ENCODE measurements around the gene TRMU. TPM values are rescaled to one million over a fixed set of nuclear protein-coding genes. Genes with fewer than 3 reads are reported as not detected.

Gene TRMU
- total and polyA plus RNA-seq, 2 of the 8 experiments (the other 6 are each of a cell fraction or from before 2014, with no cell fraction given): 43.4 to 70.6 TPM

DNA sequence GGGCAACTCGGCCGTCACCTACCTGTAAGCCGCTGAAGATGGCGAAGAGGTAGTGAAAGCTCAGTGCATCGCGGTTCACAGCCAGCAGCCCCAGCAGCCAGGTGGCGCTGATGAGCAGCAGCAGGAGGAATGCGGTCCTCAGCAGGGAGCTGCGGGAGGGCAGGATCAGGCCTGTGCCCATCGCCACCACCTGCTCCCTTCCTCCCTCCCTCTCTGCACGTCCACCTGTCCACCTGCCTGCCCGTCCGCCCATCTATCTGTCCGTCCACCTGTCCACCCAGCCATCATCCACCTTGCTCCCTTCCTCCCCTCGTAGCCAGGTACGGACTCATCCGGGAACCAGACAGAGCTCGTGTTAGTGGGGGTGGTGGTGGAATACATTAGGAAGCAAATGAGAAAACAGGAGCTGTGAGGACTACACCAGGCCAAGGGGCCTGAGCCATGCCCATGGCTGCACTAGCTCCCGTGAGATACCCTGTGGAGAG lies 32.2 kb downstream of the TRMU start:
- Histone ChIP-seq H3K27me3 (replicated peaks in 1 of 4; ENCODE audit: control insufficient read depth in 3 of 4, extremely low read depth in 1 of 4, insufficient read depth in 3 of 4, low read length in 3 of 4) (no peaks in the 10 kb centered on the region), H3K4me3 (ENCODE audit: extremely low read depth in 1 of 4, insufficient read depth in 2 of 4, low read depth in 3 of 4, low read length in 4 of 4) (no peak overlapping the region), H2BK5ac (ENCODE audit: low read depth, low read length) (peak overlapping the region; percentile 60; the same call in 1 of the 2 replicates), H2AK5ac (ENCODE audit: low read depth, low read length) (no peak overlapping the region), H4K5ac (ENCODE audit: insufficient read length, low read depth, low read length) (no peak overlapping the region), H2BK15ac (ENCODE audit: low read length) (peak overlapping the region; percentile 24; the same call in 1 of the 2 replicates), H3K79me1 (ENCODE audit: low read depth, low read length) (no peaks in the 10 kb centered on the region; the same call in 1 of the 2 replicates), H3K4me1 (replicated peaks in 1 of 4; ENCODE audit: control insufficient read depth in 3 of 4, insufficient read depth in 4 of 4, low read length in 3 of 4) (peaks cover 0 to 15% (median 6%) of the 10 kb centered on the region in 4 experiments; a peak in 5 of 7 replicates), H3K36me3 (ENCODE audit: control insufficient read depth in 2 of 4, insufficient read depth in 4 of 4, low read length in 3 of 4) (no peaks in the 10 kb centered on the region; a peak in 1 of 8 replicates), H4K20me1 (replicated peaks in 1 of 2; ENCODE audit: control insufficient read depth in 1 of 2, insufficient read depth in 2 of 2, low read length in 2 of 2) (peaks cover 0 to 11% of the 10 kb centered on the region in 2 experiments), H4K8ac (ENCODE audit: extremely low read depth, insufficient read depth, low read length) (0 out of 2 replicates have a peak overlapping the region, but pooled peaks have one; percentile 68), H2AFZ (ENCODE audit: low read length) (no peak overlapping the region), H3K27ac (ENCODE audit: low read depth, low read length) (no peak overlapping the region), H3K23me2 (ENCODE audit: low read depth, low read length) (peaks cover 9% of the 10 kb centered on the region; the same call in 1 of the 2 replicates), H3K79me2 (ENCODE audit: control insufficient read depth in 1 of 2, insufficient read depth in 2 of 2, low read length in 2 of 2) (no peaks in the 10 kb centered on the region), H3K4ac (replicated peaks; ENCODE audit: insufficient read length, low read depth, low read length) (no peak overlapping the region), H3K18ac (ENCODE audit: extremely low read depth, low read length) (no peak overlapping the region), H2BK120ac (replicated peaks; ENCODE audit: low read depth, low read length) (no peak overlapping the region), H3K4me2 (ENCODE audit: insufficient read depth in 1 of 2, low read depth in 2 of 2, low read length in 2 of 2) (no peak overlapping the region), H2BK20ac (ENCODE audit: low read length) (no peak overlapping the region), H2BK12ac (ENCODE audit: low read depth, low read length) (peak overlapping the region; percentile 65; the same call in 1 of the 2 replicates), H3K9me3 (ENCODE audit: insufficient read depth in 2 of 2, low read depth in 1 of 2, low read length in 1 of 2) (no peaks in the 10 kb centered on the region), H3K23ac (ENCODE audit: insufficient read length) (no peak overlapping the region), H3K14ac (ENCODE audit: insufficient read length) (no peak overlapping the region), H4K91ac (replicated peaks; ENCODE audit: insufficient read length, low read length) (peak overlapping the region; percentile 40), H3K9ac (replicated peaks in 1 of 4; ENCODE audit: extremely low read depth in 1 of 4, low read depth in 3 of 4, low read length in 3 of 4) (no peak overlapping the region), H3K56ac (replicated peaks; ENCODE audit: insufficient read length, low read depth, low read length) (no peak overlapping the region)
- peak; percentile 68 for FAIRE-seq
- 38% methylated on average over 19 of the region's 19 CpGs; no CpG with 5 or more reads in 1 of the 2 experiments for WGBS, 2 experiments (ENCODE audit: extremely low coverage in 1 of 2, insufficient coverage in 1 of 2, insufficient read length in 1 of 2, insufficient replicate concordance in 2 of 2, low coverage in 1 of 2, low lambda C conversion rate in 2 of 2, missing lambda C conversion rate in 1 of 2)
- CTCF ChIA-PET (ENCODE audit: partially characterized antibody): interaction anchor here (0.6 to 5.4 kb wide), 59 partner anchors 8 to 348 kb away, joined by 3 to 82 read pairs (median 5); partner anchors contain the start of gene TTC38
- POLR2A ChIA-PET (ENCODE audit: partially characterized antibody): interaction anchor here (0.6 to 1.7 kb wide), 5 partner anchors 15 to 173 kb away, joined by 3 to 9 read pairs (median 4); no protein-coding TSS in a partner anchor
- peak; percentile 61 to 96 for DNase-seq (ENCODE audit: low read depth in 1 of 2, low spot score in 2 of 2)
- peak; percentile 97 for TF ChIP-seq TEAD4 (IDR thresholded peaks at IDR 0.05; ENCODE audit: low read depth, low read length)
- no peak for TF ChIP-seq ATF2 (IDR thresholded peaks at IDR 0.05; ENCODE audit: low read length)
- TF ChIP-seq TCF12 (IDR thresholded peaks at IDR 0.05; ENCODE audit: low read depth, low read length): peak; percentile 62; the same call in 1 of the 2 replicates
- no peak for TF ChIP-seq CBX8 (IDR thresholded peaks at IDR 0.05; ENCODE audit: borderline replicate concordance, low read depth, low read length)
- TF ChIP-seq EGR1 (IDR thresholded peaks at IDR 0.05; ENCODE audit: borderline replicate concordance, low read depth, low read length): no peak
- 0 out of 2 replicates have a peak, but pooled peaks have one; percentile 64 for TF ChIP-seq RBBP5 (IDR thresholded peaks at IDR 0.05; ENCODE audit: borderline replicate concordance, low read depth, low read length)
- TF ChIP-seq CHD1 (IDR thresholded peaks at IDR 0.05; ENCODE audit: low read depth, low read length): no peak
- no peak for TF ChIP-seq TAF7 (optimal IDR thresholded peaks at IDR 0.05; ENCODE audit: borderline replicate concordance, low read depth, low read length)
- peak; percentile 87 for TF ChIP-seq GABPA (IDR thresholded peaks at IDR 0.05; ENCODE audit: borderline replicate concordance, insufficient read depth, low read length)
- TF ChIP-seq RXRA (IDR thresholded peaks at IDR 0.05; ENCODE audit: insufficient read depth, low read depth, low read length): no peak
- no peak for TF ChIP-seq SAP30 (IDR thresholded peaks at IDR 0.05; ENCODE audit: insufficient read depth, insufficient replicate concordance, low read length)
